Cardiac atrium fibroblast (primary cell): ENCODE measurements around the gene ADRA2A. TPM values are rescaled to one million over a fixed set of nuclear protein-coding genes. Genes with fewer than 3 reads are reported as not detected.

Experiments
- total RNA-seq: library from RNA; depleted of rRNA; stranded (reverse); fragments of >200 nt; gene quantifications from 2 replicates; pipeline ENCODE4 v1.2.3, GENCODE V29; 2015

Gene ADRA2A
- 0.16 and 0.36 TPM in 2 replicates for total RNA-seq

GRCh38 chr10:111076682-111077478, at the start of gene ADRA2A:
ADRA2A (plus strand) TSS chr10:111077029; CDS start chr10:111077997, 968 bp downstream.

Other genes starting within 250 kb of the ADRA2A start
- 36.1 and 53.0 TPM in 2 replicates for gene PDCD4, start 205.1 kb upstream of the ADRA2A start, total RNA-seq
- 22.8 and 39.0 TPM in 2 replicates for gene BBIP1, start 157.8 kb upstream of the ADRA2A start, total RNA-seq
- gene SHOC2, start 157.4 kb upstream of the ADRA2A start, total RNA-seq, result 27.8 and 34.3 TPM in 2 replicates